ENCODE results near the gene MAGI3. TPM values are rescaled to one million over a fixed set of nuclear protein-coding genes. Genes with fewer than 3 reads are reported as not detected.
A peak's percentile ranks its signal among the peaks of the same experiment; 100 is the strongest.

The MAGI3 gene
- total RNA-seq, 3 donors from 2014 or later (not counting 1 experiment from before 2014, with no cell fraction given), result 0.61 to 1.6 (median 0.66) TPM

DNA sequence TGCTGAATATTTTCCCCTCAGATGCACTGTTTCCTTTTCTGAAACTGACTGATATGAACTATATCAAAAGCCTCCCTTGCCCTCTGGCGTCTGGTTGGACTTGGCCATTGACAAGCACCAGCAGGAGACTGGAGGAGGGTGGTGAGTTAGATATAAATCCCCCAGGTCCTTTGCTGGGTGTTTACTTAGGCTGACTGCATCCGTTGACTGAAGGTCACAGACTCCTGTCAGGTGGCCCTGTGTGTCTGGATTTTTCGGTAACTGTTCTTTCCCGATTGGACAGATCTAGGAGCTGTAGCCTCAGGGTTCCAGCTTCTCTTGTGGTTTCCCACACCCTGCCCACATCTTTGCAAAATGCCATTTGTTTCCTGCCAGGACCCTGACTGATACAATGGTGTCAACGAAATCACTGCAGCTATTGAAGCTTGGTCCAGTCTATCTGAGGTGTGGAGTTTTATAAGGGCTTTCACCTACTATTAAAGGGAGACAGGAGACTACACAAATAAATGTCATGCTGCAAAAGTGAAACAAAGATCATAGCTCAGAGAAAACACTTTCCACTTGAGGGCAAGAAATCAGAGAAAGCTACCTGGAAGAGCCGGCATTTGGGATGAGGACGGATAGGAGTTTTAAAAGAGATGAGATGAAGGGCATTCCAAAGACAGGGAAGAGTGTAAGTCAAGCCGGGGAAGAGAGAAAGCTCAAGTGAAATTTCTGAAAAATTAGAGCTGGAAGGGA is 1.5 kb upstream of the MAGI3 start:
- Histone ChIP-seq H3K27ac (ENCODE audit: low read length) (no peak overlapping the region), H3K36me3 (ENCODE audit: control insufficient read depth, insufficient read depth, low read length) (no peaks in the 10 kb centered on the region), H3K9me3 (ENCODE audit: control insufficient read depth, insufficient read depth, low read length) (no peaks in the 10 kb centered on the region), H3K27me3 (ENCODE audit: control insufficient read depth, insufficient read depth, low read length) (peaks cover 13% of the 10 kb centered on the region), H3K4me1 (ENCODE audit: control insufficient read depth, insufficient read depth, low read length) (peaks cover 16% of the 10 kb centered on the region), H3K4me3 (ENCODE audit: low read length) (no peak overlapping the region)
- WGBS (ENCODE audit: insufficient coverage), result 32% methylated on average over 7 of the region's 8 CpGs
- peaks cover 20 to 27% of the 10 kb centered on the region in 2 donors for H3K4me1 Mint-ChIP-seq
- no peak overlapping the region for H3K27ac Mint-ChIP-seq
- DNase-seq, result peak in 1 of 2 donors; percentile 28
- no peak for ATAC-seq
- H3K36me3 Mint-ChIP-seq, result no peaks in the 10 kb centered on the region
- H3K9me3 Mint-ChIP-seq, result no peaks in the 10 kb centered on the region
- H3K27me3 Mint-ChIP-seq (ENCODE audit: low read depth in 2 of 2), result peaks cover 13 to 29% of the 10 kb centered on the region in 2 donors
- TF ChIP-seq, protein P1, sequence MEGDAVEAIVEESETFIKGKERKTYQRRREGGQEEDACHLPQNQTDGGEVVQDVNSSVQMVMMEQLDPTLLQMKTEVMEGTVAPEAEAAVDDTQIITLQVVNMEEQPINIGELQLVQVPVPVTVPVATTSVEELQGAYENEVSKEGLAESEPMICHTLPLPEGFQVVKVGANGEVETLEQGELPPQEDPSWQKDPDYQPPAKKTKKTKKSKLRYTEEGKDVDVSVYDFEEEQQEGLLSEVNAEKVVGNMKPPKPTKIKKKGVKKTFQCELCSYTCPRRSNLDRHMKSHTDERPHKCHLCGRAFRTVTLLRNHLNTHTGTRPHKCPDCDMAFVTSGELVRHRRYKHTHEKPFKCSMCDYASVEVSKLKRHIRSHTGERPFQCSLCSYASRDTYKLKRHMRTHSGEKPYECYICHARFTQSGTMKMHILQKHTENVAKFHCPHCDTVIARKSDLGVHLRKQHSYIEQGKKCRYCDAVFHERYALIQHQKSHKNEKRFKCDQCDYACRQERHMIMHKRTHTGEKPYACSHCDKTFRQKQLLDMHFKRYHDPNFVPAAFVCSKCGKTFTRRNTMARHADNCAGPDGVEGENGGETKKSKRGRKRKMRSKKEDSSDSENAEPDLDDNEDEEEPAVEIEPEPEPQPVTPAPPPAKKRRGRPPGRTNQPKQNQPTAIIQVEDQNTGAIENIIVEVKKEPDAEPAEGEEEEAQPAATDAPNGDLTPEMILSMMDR (IDR thresholded peaks at IDR 0.05), result no peak
- peak overlapping the region; percentile 91 for H3K4me3 Mint-ChIP-seq
- intact Hi-C loops (cut with micrococcal nuclease), result no loop called here

DNA sequence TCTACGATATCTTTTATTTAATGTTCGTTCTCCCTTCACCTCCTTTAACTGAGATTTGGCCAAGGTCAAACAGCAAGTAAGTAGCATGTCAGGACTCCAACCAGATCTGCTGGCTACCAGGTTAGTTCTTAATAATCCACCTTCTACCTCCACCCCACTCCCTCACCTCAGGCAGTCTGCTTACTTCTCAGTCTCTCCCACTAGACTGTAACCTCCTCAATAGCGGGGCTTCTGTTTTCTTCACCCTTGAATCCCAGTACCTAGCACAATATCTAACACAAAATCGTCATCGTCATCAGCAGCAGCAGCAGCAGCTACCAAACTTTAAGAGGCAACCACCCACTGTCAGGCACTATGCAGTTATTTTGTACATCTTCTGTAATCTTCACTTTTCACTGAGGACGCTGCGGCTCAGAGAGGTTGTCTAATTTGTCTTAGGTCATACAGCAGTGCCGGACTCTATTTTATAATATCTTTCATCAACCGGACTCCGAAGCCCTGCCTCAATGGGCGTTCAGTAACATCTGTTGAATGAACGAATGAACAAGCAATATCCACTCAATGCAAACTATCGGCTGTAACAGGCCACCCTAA is 859 bp upstream of the MAGI3 start:
- peak in 1 of 2 donors; percentile 42 for DNase-seq
- Mint-ChIP-seq H3K4me1 (peaks cover 20 to 27% of the 10 kb centered on the region in 2 donors), H3K27me3 (ENCODE audit: low read depth in 2 of 2) (peaks cover 13 to 36% of the 10 kb centered on the region in 2 donors), H3K27ac (peak overlapping the region in 1 of 2 donors; percentile 42), H3K9me3 (no peaks in the 10 kb centered on the region), H3K36me3 (no peaks in the 10 kb centered on the region), H3K4me3 (peak overlapping the region; percentile 91)
- intact Hi-C loops (cut with micrococcal nuclease), result no loop called here
- H3K4me1 ChIP-seq (ENCODE audit: control insufficient read depth, insufficient read depth, low read length), result peaks cover 16% of the 10 kb centered on the region
- no peaks in the 10 kb centered on the region for H3K36me3 ChIP-seq (ENCODE audit: control insufficient read depth, insufficient read depth, low read length)
- H3K9me3 ChIP-seq (ENCODE audit: control insufficient read depth, insufficient read depth, low read length), result no peaks in the 10 kb centered on the region
- WGBS (ENCODE audit: insufficient coverage), result 14% methylated on average over 13 of the region's 13 CpGs
- H3K27ac ChIP-seq (ENCODE audit: low read length), result no peak overlapping the region
- no peak for ATAC-seq
- H3K4me3 ChIP-seq (ENCODE audit: low read length), result peak overlapping the region; percentile 84
- peaks cover 17% of the 10 kb centered on the region for H3K27me3 ChIP-seq (ENCODE audit: control insufficient read depth, insufficient read depth, low read length)
- TF ChIP-seq, protein P1 (IDR thresholded peaks at IDR 0.05), result no peak

DNA sequence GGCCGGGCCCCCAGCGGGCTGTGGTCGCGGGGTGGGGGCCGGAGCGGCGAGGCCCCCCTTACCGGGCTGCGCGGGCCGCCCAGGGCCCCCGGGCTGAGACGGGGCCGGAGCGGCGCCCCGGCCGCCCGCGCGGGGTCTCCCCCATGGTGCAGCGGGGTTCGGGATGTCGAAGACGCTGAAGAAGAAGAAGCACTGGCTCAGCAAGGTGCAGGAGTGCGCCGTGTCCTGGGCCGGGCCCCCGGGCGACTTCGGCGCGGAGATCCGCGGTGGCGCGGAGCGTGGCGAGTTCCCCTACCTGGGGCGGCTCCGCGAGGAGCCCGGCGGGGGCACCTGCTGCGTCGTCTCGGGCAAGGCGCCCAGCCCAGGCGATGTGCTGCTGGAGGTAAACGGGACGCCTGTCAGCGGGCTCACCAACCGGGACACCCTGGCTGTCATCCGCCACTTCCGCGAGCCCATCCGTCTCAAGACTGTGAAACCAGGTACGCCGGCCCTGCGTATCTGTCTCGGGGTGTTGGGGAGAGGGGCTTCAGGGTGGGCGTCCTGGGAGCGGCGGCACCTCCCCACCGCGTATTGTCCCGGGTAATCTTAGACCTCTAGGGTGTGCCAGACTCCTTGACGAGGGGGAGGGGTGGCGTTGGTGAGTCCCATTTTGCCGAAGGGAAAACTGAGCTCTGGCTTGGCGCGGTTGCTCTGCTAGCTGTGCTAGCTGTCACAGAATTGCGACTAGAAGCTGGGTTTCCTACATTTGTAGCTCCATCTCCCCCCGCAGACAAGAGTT is 745 bp downstream of the MAGI3 start:
- H3K27me3 Mint-ChIP-seq (ENCODE audit: low read depth in 2 of 2), result peaks cover 14 to 45% of the 10 kb centered on the region in 2 donors
- intact Hi-C loops (cut with micrococcal nuclease), result no loop called here
- peak overlapping the region in 1 of 2 donors; percentile 42 for H3K27ac Mint-ChIP-seq
- Histone ChIP-seq H3K9me3 (ENCODE audit: control insufficient read depth, insufficient read depth, low read length) (no peaks in the 10 kb centered on the region), H3K4me1 (ENCODE audit: control insufficient read depth, insufficient read depth, low read length) (peaks cover 16% of the 10 kb centered on the region), H3K4me3 (ENCODE audit: low read length) (peak overlapping the region; percentile 84), H3K27me3 (ENCODE audit: control insufficient read depth, insufficient read depth, low read length) (peaks cover 30% of the 10 kb centered on the region), H3K36me3 (ENCODE audit: control insufficient read depth, insufficient read depth, low read length) (no peaks in the 10 kb centered on the region), H3K27ac (ENCODE audit: low read length) (no peak overlapping the region)
- peak overlapping the region; percentile 91 for H3K4me3 Mint-ChIP-seq
- H3K9me3 Mint-ChIP-seq, result no peaks in the 10 kb centered on the region
- ATAC-seq (peak in 1 of 3 donors; percentile 5), DNase-seq (peak; percentile 31 to 70)
- H3K36me3 Mint-ChIP-seq, result no peaks in the 10 kb centered on the region
- under 1% methylated on average over 74 of the region's 74 CpGs for WGBS (ENCODE audit: insufficient coverage)
- TF ChIP-seq, protein P1 (IDR thresholded peaks at IDR 0.05), result no peak
- peaks cover 20 to 27% of the 10 kb centered on the region in 2 donors for H3K4me1 Mint-ChIP-seq

Data from natural killer cell (primary cell).